COLO668 (cell line): ENCODE measurements around the gene FGD4.

Source experiments
- DNase-seq: peaks from one replicate; lab custom pipeline; 2025; ENCODE audit not compliant: unreplicated experiment; lab: John Stamatoyannopoulos, UW

Gene FGD4

GRCh38 chr12:32399370-32400113 lies at the start of gene FGD4:
FGD4 (plus strand) TSS chr12:32399558.
- peak; percentile 84 for DNase-seq

GRCh38 chr12:32353540-32353939 lies 45.8 kb upstream of the FGD4 start:
- DNase-seq = no peak

GRCh38 chr12:32357601-32358249 lies 41.6 kb upstream of the FGD4 start:
- DNase-seq = no peak

DNA sequence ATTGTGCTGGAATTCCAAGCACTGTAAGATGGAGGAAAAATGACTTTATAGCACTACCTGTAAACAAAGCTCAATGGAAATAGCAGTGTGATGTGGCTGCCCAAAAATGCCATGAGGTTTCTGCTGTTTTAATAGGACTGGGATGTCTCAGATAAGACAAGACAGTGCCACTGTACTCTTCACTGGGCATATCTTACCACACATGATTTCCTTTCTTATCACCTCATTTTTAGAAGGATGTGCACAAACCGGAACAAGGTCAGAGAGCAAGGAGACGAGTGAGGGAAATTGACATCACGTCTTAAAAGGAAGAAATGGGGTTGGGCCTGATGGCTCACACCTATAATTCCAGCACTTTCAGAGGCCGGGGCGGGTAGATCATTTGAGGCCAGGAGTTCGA lies 38.4 kb upstream of the FGD4 start:
- no peak for DNase-seq

DNA sequence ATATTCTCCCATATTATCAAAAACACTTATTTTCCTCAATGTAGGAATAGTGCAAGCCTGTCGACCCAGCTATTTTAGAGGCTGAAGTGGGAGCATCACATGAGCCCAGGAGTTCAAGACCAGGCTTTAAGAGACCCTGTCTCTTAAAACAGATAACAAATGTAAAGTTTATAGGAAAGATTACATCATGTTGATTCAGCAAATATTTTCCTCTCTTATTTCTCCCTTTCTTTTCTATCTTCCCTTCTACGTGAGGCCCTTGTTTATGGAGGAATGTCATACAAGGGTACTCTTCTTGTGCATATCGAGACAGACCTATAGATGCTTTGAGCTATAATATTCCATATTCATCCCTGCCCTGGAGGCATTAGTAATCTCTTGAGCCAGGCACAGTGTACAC lies 36.5 kb upstream of the FGD4 start:
- DNase-seq = no peak

DNA sequence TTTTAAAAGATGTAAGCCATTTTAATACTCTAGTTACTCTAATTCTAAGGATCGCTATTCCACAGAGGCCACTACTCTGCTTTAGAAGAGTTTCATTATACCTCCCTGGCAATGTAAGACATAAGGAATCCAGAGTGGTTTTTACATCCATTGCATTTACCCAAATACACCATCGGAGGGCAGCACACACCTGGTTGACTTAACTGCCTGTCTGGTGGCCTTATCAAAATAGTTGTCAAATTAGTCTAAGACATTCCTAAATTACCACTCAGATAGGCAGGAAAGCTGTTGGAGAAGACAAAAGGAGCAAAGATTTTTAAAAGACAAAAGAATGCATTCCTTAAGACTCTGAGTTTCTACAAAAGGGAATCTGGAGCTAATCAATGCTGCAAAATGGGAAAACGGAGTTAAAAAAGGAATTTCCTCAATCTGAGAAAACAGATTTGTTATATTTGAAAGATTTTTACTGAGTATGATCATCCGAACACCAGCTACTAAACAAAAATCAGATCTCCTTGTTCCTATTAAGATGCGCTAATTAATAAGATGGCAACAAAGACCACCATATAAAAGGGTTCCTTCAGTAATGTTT lies 33.8 kb upstream of the FGD4 start:
- peak; percentile 25 for DNase-seq

GRCh38 chr12:32366714-32367113 lies 32.6 kb upstream of the FGD4 start:
- DNase-seq = no peak

DNA sequence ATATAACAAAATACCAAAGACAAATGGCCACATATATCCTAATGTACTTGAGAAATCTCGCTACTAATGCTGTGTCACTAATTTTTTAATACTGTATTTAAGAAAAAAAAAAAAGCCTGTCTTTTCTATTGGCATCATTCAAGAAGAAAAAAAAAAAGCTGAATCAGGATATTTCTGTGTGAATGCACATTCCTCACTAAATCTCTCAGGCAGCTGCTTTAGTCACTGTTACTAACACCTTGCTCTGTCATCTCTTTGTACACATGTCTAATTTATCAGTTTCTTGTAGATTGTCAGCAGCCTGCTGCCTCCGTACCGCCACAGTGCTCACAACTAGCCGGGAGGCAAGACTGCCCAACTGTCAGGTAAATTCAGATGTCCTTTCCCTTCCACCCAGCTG lies 32.0 kb upstream of the FGD4 start:
- peak; percentile 31 for DNase-seq

DNA sequence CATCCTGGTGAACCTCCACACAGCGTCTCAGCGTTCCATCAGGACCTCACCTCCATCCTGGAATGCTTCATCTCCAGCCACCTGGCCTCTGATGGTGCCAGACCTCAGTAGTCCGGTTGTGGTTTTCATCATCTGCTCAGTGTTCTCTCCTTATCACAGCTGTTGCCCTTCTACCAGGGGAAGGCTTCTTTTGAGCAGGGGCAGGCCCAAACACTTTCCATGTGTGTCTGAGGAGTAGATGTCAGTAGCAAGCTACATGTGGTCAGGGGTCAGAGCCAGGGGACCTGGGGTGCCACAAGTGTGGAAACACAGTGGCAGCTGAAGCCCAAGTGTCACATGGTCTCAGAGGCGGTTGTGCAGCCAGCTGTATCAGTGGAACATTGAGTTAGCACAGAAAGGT lies 30.2 kb upstream of the FGD4 start:
- DNase-seq = no peak

DNA sequence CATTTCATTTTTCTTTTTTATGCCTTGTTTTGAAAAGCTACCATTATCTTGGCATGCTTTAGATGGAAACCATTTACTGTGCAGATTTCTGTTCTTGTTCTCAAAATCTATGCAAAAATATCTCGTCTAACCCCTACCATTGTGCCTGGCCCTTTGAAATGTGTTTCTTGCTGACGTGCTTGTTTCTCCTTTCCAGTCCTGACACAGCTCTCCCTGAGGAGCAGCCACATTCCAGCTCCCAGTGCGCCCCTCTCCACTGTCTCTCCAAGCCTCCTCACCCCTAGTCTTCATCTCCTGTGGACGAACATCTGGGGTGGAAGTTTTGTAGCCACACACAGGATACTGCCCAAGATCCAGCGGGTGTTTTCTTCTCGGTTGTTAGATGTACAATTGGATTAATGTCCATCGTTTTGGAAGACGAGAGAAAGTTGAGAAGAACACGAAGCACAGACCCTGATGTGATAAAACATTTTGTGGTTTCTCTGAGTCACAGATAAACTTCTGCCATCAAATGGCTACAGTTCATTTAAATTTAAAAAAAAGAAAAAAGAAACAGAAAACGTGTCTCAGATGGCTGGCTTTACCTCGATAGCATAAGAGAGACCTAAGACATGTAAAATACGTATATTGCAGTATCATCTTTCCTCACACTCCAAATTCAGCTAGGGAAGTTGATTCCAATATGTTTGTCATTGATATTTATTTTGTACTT lies 21.9 kb upstream of the FGD4 start:
- DNase-seq = no peak

DNA sequence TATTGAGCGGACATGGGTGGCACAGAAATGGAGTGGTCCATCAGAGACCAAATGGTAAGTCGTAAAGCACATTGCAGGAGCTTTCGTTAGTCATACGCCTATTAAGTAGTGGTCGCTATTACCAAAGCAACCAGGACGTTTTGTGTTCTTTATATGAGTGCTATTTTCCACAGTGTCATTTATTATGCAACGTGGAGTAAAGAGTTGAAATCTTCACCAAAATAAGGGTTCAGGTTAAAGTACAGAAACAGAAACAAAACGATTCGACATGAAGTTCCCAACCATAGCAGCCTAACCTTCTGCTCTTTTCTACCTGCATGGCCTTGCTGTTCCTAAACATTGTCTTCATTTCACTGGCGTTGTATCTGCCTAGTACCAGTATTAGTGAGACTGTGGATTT lies 20.1 kb upstream of the FGD4 start:
- DNase-seq = no peak

DNA sequence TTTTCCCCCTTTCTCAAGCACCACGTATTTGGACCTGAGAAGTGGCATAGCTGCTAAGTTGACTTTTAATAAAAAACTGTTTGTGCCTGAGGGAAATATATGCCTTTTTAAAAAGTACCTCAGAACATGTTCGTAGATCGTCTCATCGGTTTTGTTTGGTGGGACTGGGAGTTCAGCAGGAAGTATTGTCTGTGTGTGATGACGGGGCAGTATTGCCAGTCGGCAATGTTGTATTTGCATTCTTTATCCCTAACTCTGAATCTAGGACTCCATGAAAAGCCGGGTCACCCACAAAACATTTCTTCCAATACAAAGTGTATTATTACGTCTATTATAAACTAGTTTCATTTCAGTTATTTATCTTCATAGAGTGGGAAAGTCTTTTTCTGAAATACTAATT lies 19.7 kb upstream of the FGD4 start:
- no peak for DNase-seq

GRCh38 chr12:32382226-32382625 lies 17.1 kb upstream of the FGD4 start:
- no peak for DNase-seq

GRCh38 chr12:32390572-32391219 lies 8.7 kb upstream of the FGD4 start:
- peak; percentile 72 for DNase-seq

DNA sequence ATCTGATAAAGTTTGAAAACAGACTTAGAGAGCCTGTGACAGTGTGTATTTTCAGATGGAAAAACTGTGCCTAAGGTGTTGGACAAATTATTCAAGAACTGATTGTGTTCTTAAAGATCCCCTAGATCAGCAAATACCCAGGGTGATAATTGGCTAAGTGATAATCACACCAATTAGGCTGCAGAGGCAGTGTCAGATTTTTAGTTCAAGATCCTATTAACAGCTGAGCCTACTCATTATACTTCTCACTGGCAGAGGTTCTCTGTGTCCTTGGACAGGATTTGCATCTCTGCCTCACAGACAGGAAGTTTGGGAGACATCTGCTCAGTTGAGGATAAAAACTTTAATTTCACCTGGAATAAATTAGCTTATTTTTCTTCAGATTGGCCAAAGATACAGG lies 4.3 kb upstream of the FGD4 start:
- DNase-seq = no peak

- no peak for DNase-seq
These were observed 1.7 kb upstream of the FGD4 start for GRCh38 chr12:32397696-32398095.

GRCh38 chr12:32398181-32398580 lies 1.2 kb upstream of the FGD4 start:
- no peak for DNase-seq

DNA sequence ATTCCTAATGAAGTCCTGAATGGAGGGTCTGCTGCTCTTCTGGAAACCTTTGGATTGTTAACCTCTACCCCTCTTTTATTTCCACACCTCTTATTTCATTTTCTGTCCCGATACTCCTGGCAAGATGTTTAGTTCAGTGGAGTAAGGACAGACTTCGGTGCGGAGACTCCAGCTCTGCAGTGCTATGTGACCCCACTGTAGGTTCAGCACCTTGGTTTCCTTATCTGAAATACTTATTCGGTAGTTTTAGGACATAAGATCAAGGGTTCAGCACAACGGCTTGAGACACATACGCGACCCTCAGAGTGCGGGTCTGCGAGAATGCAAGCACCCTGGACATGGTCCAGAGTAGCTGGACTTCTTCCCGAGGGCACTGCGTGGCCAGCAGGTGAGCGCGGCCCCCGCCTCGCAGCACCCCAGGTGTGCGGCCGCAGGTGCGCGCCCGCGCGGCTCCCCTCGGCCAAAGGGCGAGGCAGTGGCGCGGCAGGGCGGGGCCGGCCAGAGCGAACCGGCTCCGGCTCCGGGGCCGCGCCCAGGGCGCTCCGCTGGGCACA lies 465 bp upstream of the FGD4 start:
- no peak for DNase-seq

- DNase-seq = no peak
These were observed 835 bp downstream of the FGD4 start for GRCh38 chr12:32400114-32400672.

DNA sequence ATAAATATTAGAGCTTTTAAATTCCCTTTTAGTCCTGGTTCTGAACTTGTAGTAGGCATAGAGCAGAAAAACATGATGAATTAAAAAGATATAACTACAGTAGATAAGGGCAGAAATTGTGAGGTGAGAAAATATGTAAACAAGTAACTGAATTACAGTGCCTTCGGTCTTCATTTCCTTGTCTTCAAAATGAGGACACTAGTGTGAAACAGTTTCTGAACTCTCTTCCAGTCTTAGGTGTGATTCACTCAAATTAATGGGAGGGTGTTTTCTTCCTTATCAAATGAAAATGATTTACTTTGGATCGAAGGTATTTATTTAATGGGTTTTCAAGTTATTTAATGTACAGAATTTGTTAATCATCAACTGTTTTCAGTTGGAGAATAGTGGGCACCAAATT lies 1.5 kb downstream of the FGD4 start:
- DNase-seq = no peak

DNA sequence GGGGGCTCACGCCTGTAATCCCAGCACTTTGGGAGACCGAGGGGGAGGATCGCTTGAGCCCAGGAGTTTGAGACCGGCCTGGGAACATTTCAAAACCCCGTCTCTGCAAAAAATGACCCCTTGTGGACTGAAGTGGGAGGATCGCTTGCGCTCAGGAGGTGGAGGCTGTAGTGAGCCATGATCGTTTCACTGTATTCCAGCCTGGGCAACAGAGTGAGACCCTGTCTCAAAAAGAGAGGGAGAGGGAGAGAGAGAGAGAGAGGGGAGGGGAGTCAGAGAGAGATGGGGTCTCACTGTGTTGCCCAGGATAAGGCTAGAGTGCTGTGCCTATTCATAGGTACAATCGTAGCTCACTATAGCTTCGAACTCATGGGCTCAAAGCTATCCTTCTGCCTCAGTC lies 2.8 kb downstream of the FGD4 start:
- DNase-seq = no peak
